ENCODE data around the gene MAP3K5.

Gene MAP3K5

DNA sequence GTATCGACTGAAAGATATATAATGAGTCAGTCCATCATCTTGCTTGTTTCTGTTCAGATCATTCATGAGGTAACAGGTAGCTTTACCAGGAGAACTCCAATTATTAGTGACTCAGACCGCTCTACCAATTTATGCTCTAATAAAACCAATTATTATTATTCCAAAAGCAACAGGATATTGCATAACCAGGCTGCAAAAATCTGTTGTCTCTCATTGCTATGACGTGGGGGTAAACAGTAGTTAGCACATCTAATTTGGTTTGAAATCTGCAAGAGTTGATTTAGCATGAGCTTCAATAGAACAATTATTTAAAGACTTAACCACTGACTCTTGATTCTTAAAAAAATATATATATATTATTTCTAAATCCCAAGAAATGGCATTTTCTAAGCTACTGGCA lies 151.1 kb downstream of the MAP3K5 start:
- no peak for DNase-seq

DNA sequence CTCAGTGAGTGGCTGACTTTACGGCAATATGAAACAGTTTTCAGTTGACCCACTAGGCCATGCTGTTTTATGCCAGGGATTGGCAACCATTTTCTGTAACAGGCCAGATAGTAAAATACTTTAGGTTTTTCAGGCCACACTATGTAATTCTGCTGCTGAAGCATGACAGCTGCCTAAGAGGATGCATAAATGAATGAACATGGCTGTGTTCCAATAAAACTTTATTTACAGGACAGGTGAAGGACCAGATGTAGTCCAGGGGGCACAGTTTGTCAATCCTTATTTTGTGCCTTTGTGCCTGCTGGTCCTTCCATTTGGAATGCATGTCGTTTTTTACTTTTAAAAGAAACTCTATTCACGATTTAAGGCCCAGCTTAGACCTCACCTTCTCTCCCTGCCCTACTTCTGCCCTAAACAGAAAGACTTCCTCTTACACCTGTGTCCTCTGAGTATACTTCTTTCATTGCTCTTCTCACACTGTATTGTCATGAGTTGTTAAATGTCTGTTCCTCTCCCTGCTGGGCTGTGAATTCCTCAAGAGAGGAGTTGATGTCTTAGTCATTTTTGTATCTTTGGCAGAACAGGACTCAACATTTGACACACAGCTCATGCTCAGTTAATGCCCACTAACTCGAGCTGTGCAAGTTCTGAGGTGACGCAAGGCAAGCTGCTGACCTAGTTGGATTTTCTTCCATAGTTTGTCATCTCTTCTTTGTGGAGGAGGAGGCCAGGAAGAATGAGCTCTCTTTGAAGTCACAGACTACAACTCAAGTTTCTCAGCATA lies 152.0 kb downstream of the MAP3K5 start:
- no peak for DNase-seq

DNA sequence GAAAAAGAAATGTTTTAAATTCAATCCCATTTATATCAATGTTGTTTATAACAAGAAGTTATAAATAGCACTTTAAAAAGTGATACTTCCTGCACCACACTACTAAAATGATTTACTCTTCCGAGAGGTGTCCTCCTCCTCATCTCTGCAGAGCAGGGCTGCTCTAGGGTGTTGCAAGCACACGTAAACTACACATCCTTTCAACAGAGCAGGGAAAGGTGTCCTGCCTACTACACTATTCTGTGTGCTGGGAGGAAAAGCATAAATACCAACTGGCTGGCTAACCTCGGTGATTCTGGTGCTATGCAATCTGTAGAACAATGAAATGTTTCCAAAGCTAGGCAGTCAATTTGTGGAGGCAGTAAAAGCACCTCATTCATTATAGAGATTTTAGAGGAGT lies 152.6 kb downstream of the MAP3K5 start:
- no peak for DNase-seq

DNA sequence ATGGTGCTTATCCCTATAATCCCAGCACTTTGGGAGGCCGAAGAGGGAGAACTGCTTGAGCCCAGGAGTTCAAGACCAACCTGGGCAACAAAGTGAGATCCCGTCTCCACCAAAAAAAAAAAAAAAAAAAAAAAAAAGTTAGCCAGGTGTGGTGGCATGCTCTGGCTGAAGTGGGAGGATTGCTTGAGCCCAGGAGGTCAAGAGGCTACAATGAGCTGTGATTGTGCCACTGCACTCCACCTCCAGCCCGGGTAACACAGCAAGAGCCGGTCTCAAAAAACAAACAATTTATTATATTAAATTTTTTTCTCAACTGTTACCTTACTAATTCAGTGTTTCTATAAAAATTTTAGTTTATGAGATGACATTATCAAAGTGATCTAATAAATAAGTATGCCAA lies 156.7 kb downstream of the MAP3K5 start:
- no peak for DNase-seq

DNA sequence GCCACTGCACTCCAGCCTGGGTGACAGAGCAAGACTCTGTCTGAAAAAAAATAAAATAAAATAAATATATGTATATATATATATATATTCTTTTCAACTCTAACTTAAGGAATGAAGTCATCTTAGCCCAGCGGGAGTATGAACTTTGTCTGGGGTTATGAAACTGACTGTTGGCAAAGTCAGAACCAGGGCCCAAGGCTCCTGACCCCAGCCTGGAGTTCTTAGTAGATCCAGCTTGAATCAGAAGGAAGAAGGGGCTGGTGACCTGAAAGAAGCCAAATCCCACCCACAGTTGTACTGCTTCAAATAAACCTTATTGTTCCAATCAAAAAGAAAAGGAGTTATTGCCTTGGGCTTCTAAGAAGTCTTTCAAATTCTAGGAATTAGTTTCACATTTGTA lies 158.9 kb downstream of the MAP3K5 start:
- no peak for DNase-seq

DNA sequence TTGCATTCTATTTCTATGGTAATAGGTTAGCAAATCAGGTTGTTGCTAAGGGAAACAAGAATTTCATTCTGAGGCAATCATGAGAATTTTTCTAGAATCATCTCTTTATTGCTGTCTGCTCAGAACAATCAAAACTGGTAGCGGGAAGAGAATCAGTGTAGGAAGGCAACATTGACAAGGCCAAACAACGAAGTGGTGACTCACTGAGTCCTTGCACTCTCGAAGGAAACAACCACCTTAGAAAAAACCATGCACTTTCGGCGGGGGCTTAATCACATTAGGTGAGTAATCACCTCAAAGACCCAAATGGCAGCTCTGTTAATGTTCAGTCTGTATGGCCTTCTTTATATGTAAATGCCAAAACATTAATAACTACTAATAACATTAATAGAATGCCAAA lies 163.3 kb downstream of the MAP3K5 start:
- DNase-seq: no peak

DNA sequence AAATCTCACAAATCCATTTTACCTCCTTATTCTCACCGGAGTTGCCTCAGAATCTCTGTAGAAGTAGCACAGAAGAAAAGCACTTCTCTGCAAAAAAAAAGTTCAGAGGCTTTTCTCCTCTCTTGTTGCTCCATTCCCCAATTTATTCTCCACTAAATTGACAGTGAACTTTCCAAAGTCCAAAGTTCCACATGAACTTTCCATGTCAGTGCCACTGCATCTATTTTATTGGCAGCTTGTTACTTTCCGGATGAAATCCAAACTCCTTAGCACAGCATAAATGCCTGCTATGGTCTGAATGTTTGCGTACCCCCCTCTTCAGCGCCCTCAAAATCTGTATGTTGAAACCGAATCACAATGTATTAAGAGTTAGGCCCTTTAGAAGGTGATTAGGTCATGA lies 165.1 kb downstream of the MAP3K5 start:
- DNase-seq: no peak

DNA sequence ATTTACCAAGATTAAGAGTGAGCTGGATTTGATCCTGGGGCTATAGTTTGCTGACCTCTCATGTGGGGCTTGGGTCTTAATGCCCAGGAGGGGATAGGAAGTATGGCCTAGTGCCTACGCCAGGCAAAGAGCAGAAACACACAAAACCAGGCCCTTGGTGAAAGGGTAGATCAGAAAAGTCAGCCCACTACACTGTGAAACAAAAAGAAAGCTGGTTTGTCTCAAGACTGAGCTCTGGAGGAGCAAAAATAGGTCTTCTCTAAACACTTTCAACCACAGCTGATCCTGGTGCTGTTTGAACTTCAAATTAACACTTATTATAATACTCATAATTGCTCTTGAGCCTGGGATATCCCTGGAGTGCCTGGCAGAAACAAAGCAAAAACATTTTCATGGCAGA lies 167.0 kb downstream of the MAP3K5 start:
- DNase-seq: no peak

DNA sequence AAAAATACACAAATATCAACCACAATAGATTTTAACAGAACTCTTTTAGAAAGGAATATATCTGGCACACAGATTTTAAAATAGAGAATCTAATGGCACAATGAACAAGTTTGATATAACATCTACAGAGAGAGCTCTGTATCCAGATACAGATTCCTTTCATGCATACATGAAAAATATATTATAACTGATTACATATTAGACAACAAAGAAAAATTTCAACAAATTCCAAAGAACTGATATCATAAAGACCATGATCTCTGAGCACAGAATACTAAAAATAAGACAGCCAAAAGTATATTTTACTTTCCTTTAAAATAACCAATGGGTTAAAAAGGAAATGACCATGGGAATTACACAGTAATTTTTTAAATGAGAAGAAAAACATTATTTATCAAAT lies 167.9 kb downstream of the MAP3K5 start:
- DNase-seq: no peak

DNA sequence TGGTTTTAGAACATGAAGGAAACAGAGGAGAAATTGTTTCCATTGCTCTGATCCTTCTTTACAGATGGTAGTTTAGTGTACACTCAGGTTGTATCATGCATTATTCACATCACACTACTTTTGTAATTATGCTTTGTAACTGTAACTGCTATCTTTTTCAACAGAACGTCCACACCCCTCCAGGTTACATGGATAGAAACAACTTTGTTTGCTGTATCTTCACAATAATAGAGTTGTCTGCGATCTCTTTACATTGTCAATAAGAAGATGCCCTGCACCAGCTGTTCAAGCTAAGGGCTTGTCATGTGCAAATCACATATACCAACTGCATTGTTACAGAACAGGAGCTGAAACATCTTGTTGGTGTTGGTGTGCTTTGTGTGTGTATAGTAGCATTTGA lies 174.2 kb downstream of the MAP3K5 start:
- DNase-seq: no peak

DNA sequence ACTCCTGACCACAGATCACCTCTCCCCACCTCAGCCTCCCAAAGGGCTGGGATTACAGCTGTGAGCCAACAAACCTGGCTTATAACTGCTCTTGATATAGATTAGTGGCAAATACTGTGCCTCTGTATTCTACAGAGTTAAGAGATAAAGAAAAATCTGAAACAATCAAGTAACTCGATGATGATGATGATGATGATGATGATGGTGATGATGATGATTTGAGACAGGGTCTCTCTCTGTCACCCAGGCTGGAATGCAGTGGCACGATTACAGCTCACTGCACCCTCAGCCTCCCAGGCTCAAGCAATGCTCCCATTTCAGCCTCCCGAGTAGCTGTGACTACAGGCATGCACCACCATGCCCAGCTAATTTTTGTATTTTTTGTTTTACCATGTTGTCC lies 175.8 kb downstream of the MAP3K5 start:
- DNase-seq: no peak

DNA sequence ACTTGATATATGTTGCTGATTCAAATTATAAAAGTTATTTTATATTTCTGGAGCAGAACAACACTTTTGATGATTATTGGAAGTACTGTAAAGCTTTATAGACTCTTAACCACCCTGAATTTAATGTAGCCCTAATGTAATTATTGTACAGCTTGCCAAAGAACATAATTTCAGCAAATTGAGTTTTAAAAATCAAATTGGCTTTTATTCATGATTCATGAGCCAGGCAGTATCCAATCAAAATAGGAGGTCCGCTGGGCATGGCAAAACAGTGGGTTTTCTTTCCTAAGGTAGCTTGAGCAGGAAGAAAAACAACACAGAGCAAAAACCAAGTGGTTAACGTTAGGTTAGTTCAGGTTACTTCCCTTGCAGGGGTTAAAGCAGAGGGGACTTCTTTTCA lies 177.3 kb downstream of the MAP3K5 start:
- DNase-seq: no peak

DNA sequence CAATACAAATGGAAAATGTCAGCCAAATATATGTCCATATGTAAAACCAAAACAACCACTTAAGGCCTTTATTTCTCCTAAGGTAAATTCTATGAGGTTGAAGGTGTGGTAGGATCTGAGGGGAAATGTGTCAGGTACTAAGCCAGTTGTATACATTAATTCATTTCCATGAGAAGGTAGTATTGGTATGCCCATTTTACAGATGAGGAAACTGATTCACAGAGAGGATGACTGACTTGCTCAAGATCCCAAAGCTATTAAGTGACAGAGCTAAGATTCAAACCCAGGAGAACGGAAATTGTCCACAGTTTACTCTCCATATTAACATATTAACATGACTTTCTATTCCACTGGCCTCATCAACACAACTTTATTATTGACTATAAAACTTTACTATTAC lies 177.9 kb downstream of the MAP3K5 start:
- DNase-seq: no peak

DNA sequence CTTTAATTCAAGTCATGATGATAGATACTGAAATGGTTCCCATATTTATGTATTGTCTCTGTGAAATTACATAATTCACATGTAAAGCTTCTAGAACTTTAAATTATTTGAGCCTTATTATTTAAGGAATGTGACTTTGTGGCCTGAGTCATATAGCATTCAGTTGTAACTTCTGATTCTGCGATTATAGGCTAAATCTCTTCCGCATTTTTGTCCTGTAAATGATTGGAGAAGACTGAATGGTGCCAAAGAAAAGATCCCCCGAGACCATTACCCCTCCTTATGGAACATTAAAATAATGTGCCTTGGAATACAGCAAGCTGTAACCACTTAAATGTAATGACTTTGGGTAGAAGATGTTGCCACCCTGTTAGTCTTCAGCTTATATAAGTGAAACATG lies 178.8 kb downstream of the MAP3K5 start:
- DNase-seq: no peak

DNA sequence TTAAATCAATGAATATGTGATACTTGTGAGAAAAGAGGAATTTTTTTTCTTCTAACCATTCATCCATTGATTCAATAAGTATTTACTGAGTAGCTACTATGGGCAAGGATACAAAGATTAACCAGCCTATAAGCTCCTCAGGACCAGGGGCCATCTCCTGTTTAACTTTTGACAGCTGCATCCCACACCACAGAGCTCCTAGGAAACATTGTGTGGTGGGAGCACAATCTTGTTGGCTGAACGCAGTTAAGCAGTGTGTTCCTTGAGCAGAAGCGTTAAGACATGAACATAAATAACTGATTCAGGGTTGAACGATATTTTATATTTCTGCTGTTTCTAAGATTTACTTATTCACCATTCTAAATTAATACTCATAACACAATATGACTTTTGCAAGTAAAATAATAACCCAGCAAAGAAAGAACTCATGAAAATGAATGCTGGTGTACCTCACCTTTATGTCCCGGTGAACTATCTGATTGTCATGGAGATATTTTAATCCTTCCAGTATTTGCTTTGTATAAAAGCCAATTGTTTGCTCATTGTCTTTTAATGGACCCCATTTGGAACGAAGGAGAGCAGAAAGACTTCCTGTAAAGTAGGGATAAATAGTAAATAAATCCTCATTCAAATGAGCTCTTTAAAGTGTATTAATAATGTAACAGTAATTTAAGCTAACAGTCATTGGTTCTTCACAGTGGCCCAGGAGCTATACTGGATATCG lies 179.4 kb downstream of the MAP3K5 start:
- no peak for DNase-seq

DNA sequence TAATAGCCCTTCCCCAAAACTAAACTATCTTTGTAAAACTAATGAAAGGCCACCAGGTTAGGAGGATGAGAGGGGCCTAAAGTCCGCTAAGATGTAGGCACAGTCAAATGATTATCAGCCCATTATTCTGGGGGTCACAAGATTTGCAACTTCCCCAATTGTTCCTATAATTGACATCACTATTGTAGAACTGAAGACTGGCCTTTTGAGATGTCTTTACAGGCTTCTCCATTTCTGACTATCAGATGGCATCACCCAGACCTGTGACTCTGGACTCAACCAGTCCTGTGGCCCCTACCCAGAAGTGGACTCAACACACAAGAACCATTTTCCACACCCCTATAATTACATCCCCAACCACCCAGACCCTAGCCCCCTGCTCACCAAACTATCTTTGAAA lies 180.5 kb downstream of the MAP3K5 start:
- DNase-seq: no peak

DNA sequence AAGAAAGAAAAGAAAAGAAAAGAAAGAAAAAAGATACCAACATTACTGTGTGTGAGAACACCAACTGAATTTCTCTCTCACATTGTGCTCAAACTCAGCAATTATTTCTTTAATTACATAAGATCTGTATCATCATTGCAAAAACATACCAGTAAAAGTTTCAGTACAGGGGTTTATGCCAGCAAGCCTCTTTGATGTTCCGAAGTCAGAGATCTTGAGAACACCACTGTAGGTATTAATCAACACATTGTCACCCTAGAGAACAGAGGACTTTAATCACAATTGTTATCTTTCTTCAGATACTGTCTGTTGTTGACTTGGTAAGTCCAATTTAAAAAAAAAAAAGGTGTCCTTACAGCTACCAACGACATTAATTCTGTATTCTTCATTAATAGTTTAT lies 181.1 kb downstream of the MAP3K5 start:
- DNase-seq: no peak

DNA sequence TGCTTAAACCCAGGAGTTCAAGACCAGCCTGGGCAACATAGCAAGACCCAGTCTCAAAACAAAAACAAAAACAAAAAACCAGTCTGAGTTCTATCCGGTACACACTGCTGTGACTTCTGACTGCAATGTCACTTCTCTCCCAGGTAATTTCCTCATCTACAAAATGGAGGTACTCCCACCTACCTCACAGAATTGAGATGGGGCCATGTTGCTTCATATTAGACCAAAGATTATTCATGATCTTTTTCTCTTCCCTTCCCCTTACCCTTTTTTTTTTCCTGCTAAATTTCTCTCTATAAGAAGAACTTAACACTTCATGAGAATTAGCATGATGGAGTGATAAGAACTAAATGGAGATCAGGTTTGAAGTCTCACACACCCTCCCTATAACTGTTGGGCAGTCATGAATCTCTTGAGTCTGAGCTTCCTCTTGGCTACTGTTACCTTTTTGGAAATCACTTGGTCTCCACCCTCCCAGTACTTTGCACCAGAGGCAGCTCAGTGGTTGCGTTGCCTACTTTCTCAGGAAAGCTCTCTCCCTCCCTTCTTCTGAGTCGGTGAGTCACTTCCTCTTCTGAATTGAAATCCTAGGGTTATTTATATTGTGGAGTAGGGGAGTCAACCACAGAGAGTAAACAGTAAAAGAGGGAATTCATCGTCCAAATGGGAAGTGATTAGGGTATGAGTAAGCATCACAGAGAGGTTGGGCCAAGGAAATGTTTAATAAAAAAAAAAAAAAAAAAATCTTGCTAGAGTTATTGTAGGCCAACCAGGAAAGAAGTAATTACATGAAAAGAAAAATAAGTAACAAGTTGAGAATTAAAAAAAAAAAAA lies 182.2 kb downstream of the MAP3K5 start:
- no peak for DNase-seq

DNA sequence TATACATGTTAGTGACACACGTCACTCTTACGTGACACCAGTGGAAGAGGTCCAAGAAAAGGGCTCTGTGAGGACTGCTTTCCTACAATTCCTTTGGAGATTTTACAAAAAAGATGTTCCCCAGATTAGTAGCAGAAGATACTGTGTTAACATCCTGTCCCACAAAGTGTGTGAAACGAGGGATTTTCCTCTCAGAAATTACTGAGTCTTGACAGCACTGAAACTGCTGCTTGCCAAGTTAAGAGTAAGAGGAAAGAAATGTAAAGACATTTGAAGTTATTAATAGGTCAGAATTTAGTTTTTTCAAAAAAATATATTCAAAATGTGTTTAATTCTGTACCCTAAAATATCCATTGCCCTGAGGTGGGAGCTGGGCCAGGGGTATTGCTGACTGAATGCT lies 183.3 kb downstream of the MAP3K5 start:
- DNase-seq: no peak

DNA sequence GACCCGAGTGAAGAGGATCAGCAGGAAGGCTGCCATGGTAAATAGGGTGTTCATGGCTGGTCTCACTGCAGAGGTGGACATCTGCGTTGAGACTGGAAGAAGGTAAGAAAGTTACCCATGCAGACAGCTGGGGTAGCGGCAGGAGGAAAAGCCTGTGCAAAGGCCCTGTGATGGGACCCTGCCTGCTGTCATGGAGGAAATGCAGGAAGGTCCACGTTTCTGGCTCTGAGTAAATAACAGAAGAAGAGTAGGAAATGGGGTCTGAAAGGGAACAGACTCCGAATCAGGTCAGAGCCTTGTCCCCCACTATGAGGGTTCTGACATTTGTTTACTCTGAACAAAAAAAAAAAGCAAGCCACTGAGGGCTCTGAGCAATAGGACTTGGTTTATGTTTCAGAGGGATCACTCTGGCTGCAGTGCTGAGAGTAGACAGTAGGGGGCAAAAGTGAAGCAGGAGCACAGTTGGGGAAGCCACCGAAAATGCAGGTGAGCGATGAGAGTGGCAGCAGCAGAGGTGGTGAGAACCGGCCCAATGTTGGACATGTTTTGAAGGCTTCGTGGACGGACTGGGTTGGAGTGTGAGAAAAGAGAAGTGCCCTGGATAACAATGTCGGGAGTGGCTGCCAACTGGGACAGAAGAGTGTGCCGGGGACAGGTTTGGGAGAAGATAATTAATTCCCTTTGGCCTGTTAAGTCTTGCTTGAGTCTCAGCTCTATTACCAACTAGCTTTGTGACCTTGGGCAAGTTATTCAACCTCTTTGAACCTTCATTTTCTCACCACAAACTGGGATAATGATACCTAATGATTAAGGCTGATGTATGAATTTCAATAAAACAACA lies 184.1 kb downstream of the MAP3K5 start:
- DNase-seq: peak; percentile 78

DNA sequence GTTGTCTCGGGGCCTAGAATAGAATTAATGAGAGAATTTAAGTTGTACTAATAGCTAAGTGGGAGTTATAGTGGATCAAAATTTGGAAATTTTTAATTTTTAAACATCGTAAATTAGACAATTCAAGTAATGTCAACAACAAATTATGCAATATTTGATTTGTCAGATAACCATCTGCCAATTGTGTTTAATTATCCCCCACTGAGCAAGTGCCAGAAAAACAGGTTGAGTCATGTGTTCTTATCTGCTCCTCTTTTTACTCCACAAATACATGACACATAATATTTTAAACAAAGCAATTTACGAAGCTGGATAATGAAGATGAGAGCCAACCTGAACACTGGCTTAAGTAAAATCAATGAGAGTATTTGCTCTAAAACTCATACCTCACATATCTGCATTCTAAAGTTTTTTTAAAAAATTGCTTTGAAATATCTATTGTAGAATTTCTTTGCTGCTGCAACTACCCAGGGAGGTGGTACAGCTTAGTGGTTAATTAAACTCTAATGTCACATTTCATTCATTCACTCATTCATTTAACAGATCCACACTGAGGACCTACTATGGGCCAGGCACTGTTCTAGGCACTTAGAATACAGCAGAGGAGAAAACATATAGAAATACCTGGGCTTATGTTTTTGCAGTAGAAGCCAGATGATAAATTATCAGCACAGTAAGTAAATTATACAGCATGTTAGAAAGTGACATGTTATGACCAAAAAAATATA lies 184.9 kb downstream of the MAP3K5 start:
- DNase-seq: no peak

DNA sequence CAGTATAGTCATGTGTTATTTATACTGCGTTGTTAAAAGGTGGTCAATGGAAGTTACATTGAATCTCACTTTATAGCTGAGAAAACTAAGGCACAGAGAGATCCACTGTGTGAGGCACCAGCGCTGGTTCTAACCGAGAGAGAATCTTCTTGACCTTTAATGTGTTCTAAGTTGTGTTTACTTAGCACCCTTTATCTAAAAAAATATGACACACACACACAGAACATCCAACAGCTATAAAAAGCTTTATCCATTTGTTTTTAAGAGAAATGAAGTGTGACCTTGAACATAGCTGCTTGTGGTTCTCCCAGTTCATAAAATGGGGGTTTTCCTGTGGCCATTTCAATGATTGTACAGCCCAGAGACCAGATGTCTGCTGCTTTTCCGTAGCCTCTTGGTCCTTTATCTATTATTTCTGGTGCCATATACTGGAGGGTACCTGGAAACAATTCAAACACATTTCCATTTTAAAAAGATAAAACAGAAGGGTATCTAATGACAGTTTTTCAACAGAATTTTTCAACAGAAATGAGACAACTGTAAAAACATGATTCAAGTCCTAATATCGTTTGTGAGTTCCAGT lies 187.3 kb downstream of the MAP3K5 start:
- no peak for DNase-seq
